ENCODE measurements around the gene KIF26B. TPM values are rescaled to one million over a fixed set of nuclear protein-coding genes. Genes with fewer than 3 reads are reported as not detected.
"Not testable (repeated sequence)": the region's sequence is repeated elsewhere in the genome, so short reads cannot be mapped to it uniquely, and the experiment has no call there.

The KIF26B gene
- total RNA-seq, 2 donors from 2014 or later = 0.83 to 1.3 TPM

- Histone ChIP-seq H3K36me3 (no peaks in the 10 kb centered on the region), H3K4me3 (no peak overlapping the region)
Observed at GRCh38 chr1:245330951-245331350, 176.2 kb downstream of the KIF26B start.

DNA sequence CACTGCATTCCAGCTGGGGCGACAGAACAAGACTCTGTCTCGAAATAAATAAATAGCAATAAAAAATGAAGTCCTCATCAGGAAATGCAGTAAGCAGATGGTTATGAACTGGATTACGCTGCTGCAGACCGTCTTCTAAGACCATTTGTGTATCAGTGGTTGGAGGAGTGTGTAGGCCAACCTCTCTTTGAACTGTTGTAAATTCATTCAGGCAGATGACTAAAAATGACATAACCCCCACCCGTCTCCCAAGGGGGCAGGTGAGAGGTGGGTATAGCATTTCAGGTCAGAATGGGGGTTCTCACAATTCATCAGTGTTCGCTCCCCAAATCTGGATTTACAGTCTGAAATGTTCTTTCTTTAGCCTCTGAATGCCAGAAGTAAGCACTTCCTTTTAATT, 177.3 kb downstream of the KIF26B start:
- DNase-seq (ENCODE audit: low spot score) = no peak
- H3K4me1 ChIP-seq = no peaks in the 10 kb centered on the region

More at GRCh38 chr1:245330951-245331350, 176.2 kb downstream of the KIF26B start:
- Histone ChIP-seq H3K27me3 (no peaks in the 10 kb centered on the region), H3K4me1 (no peaks in the 10 kb centered on the region), H3K27ac (no peak overlapping the region), H3K9me3 (no peaks in the 10 kb centered on the region)
- TF ChIP-seq, protein P1, sequence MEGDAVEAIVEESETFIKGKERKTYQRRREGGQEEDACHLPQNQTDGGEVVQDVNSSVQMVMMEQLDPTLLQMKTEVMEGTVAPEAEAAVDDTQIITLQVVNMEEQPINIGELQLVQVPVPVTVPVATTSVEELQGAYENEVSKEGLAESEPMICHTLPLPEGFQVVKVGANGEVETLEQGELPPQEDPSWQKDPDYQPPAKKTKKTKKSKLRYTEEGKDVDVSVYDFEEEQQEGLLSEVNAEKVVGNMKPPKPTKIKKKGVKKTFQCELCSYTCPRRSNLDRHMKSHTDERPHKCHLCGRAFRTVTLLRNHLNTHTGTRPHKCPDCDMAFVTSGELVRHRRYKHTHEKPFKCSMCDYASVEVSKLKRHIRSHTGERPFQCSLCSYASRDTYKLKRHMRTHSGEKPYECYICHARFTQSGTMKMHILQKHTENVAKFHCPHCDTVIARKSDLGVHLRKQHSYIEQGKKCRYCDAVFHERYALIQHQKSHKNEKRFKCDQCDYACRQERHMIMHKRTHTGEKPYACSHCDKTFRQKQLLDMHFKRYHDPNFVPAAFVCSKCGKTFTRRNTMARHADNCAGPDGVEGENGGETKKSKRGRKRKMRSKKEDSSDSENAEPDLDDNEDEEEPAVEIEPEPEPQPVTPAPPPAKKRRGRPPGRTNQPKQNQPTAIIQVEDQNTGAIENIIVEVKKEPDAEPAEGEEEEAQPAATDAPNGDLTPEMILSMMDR (IDR thresholded peaks at IDR 0.05) = no peak
- DNase-seq (ENCODE audit: low spot score) = no peak

DNA sequence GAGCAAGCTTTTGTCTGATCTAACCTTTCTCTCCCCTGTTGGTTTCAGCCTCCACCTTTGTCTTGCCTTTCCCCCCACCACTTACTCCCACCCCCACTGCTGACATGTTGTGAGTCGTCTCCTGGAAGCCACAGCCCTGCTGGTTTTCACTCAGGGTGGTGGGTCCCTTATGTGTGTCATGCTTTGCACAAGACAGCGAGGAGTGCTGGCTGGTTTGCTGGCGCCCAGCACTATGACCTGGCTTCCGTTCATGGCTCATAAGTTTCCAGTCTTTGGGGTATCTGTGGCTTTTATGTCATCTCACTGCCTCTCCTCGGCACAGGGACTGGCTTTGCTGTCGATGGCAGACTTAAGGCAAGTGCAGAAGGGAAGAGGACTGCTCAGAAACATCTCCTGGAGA, 177.7 kb downstream of the KIF26B start:
- Histone ChIP-seq H3K9me3 (no peaks in the 10 kb centered on the region), H3K27me3 (no peaks in the 10 kb centered on the region), H3K4me1 (no peaks in the 10 kb centered on the region), H3K27ac (no peak overlapping the region), H3K4me3 (no peak overlapping the region), H3K36me3 (no peaks in the 10 kb centered on the region)
- DNase-seq (ENCODE audit: low spot score) = no peak
- TF ChIP-seq, protein P1 (IDR thresholded peaks at IDR 0.05) = no peak

More for the DNA sequence above, 177.3 kb downstream of the KIF26B start:
- Histone ChIP-seq H3K4me3 (no peak overlapping the region), H3K9me3 (no peaks in the 10 kb centered on the region), H3K27ac (no peak overlapping the region), H3K27me3 (no peaks in the 10 kb centered on the region), H3K36me3 (no peaks in the 10 kb centered on the region)
- TF ChIP-seq, protein P1 (IDR thresholded peaks at IDR 0.05) = no peak

DNA sequence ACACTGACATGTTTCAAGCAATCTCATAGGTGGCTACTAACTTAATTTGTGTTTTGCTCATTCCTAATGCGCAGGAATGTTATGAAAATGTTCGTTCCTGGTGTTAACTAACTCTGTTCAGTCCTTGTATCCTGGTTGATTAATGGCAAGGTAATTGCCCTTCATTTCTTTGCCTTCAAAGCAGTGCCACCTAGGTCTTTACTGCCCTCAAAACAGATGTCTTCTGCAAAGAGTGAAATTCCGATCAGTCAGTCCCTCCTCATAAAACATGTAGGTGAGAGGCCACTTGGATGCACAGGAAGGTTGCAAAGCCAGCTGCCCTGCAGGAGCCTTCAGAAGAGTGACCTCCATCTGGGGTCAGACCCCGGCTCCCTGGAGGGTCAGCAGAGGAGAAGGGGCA, 179.4 kb downstream of the KIF26B start:
- H3K4me3 ChIP-seq = no peak overlapping the region
- TF ChIP-seq, protein P1 (IDR thresholded peaks at IDR 0.05) = no peak
- H3K4me1 ChIP-seq = no peaks in the 10 kb centered on the region
- no peaks in the 10 kb centered on the region for H3K27me3 ChIP-seq
- no peaks in the 10 kb centered on the region for H3K36me3 ChIP-seq
- DNase-seq (ENCODE audit: low spot score) = no peak
- H3K27ac ChIP-seq = no peak overlapping the region
- no peaks in the 10 kb centered on the region for H3K9me3 ChIP-seq

- H3K4me1 ChIP-seq = no peaks in the 10 kb centered on the region
- H3K27me3 ChIP-seq = no peaks in the 10 kb centered on the region
- no peak overlapping the region for H3K27ac ChIP-seq
- TF ChIP-seq, protein P1 (IDR thresholded peaks at IDR 0.05) = no peak
- H3K36me3 ChIP-seq = no peaks in the 10 kb centered on the region
- H3K9me3 ChIP-seq = no peaks in the 10 kb centered on the region
- H3K4me3 ChIP-seq = no peak overlapping the region
- no peak for DNase-seq (ENCODE audit: low spot score)
Observed at GRCh38 chr1:245334827-245335490, 180.2 kb downstream of the KIF26B start.

DNA sequence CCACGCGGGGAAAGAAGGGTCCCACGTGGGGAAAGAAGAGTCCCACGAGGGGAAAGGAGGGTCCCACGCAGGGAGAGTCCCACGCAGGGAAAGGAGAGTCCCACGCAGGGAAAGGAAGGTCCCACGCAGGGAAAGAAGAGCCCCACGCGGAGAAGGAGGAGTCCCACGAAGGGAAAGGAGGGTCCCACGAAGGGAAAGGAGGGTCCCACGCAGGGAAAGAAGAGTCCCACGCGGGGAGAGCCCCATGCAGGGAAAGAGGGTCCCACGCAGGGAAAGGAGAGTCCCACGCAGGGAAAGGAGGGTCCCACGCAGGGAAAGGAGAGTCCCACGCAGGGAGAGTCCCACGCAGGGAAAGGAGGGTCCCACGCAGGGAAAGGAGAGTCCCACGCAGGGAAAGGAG, 180.9 kb downstream of the KIF26B start:
- not testable (repeated sequence) for DNase-seq (ENCODE audit: low spot score); H3K9me3 ChIP-seq; H3K36me3 ChIP-seq

More for the DNA sequence above, 180.9 kb downstream of the KIF26B start:
- not testable (repeated sequence) for H3K4me3 ChIP-seq, H3K27me3 ChIP-seq, H3K27ac ChIP-seq, H3K4me1 ChIP-seq
